ENCODE results near the gene RNF213. TPM values are rescaled to one million over a fixed set of nuclear protein-coding genes. Genes with fewer than 3 reads are reported as not detected.

RNF213 gene
- total RNA-seq, 4 donors from 2014 or later = 57.8 to 197 (median 94.1) TPM

- 89% methylated on average over 12 of the region's 15 CpGs for WGBS
- no peaks in the 10 kb centered on the region for H3K27me3 ChIP-seq
- H3K27ac ChIP-seq = no peak overlapping the region
- H3K4me3 ChIP-seq = no peak overlapping the region
- no peaks in the 10 kb centered on the region for H3K4me1 ChIP-seq
- TF ChIP-seq CTCF (IDR thresholded peaks at IDR 0.05) (no peak), POLR2AphosphoS5 (IDR thresholded peaks at IDR 0.05) (no peak), POLR2A (IDR thresholded peaks at IDR 0.05) (no peak), EP300 (IDR thresholded peaks at IDR 0.05) (no peak)
- no peaks in the 10 kb centered on the region for H3K9me3 ChIP-seq
- DNase-seq (ENCODE audit: low spot score in 2 of 2) = no peak
- H3K36me3 ChIP-seq = peaks cover 95% of the 10 kb centered on the region
Measured at GRCh38 chr17:80345321-80345720, 84.7 kb downstream of the RNF213 start.

GRCh38 chr17:80345841-80346497 is 85.3 kb downstream of the RNF213 start:
- TF ChIP-seq EP300 (IDR thresholded peaks at IDR 0.05) = no peak
- no peak for TF ChIP-seq CTCF (IDR thresholded peaks at IDR 0.05)
- TF ChIP-seq POLR2A (IDR thresholded peaks at IDR 0.05) = no peak
- TF ChIP-seq POLR2AphosphoS5 (IDR thresholded peaks at IDR 0.05) = no peak
- Histone ChIP-seq H3K27me3 (no peaks in the 10 kb centered on the region), H3K4me3 (no peak overlapping the region), H3K27ac (no peak overlapping the region), H3K36me3 (peaks cover 96% of the 10 kb centered on the region), H3K9me3 (no peaks in the 10 kb centered on the region), H3K4me1 (no peaks in the 10 kb centered on the region)
- DNase-seq (ENCODE audit: low spot score in 2 of 2) = peak in 1 of 2 donors; percentile 38
- 95% methylated on average over 27 of the region's 27 CpGs for WGBS

GRCh38 chr17:80346498-80347275 is 86.0 kb downstream of the RNF213 start:
- no peaks in the 10 kb centered on the region for H3K27me3 ChIP-seq
- H3K27ac ChIP-seq = no peak overlapping the region
- DNase-seq (ENCODE audit: low spot score in 2 of 2) = peak; percentile 47 to 52
- 94% methylated on average over 33 of the region's 38 CpGs for WGBS
- TF ChIP-seq CTCF (IDR thresholded peaks at IDR 0.05) (no peak), POLR2AphosphoS5 (IDR thresholded peaks at IDR 0.05) (no peak), EP300 (IDR thresholded peaks at IDR 0.05) (no peak), POLR2A (IDR thresholded peaks at IDR 0.05) (no peak)
- no peaks in the 10 kb centered on the region for H3K9me3 ChIP-seq
- no peak overlapping the region for H3K4me3 ChIP-seq
- H3K36me3 ChIP-seq = peaks cover 96% of the 10 kb centered on the region
- H3K4me1 ChIP-seq = no peaks in the 10 kb centered on the region

- WGBS = 95% methylated on average over 19 of the region's 19 CpGs
- TF ChIP-seq POLR2A (IDR thresholded peaks at IDR 0.05) (no peak), CTCF (IDR thresholded peaks at IDR 0.05) (no peak), EP300 (IDR thresholded peaks at IDR 0.05) (no peak), POLR2AphosphoS5 (IDR thresholded peaks at IDR 0.05) (no peak)
- Histone ChIP-seq H3K4me1 (no peaks in the 10 kb centered on the region), H3K36me3 (peaks cover 99% of the 10 kb centered on the region), H3K4me3 (no peak overlapping the region), H3K9me3 (no peaks in the 10 kb centered on the region), H3K27ac (no peak overlapping the region), H3K27me3 (no peaks in the 10 kb centered on the region)
- DNase-seq (ENCODE audit: low spot score in 2 of 2) = peak; percentile 44 to 62
Measured at GRCh38 chr17:80347536-80347935, 86.9 kb downstream of the RNF213 start.

- Histone ChIP-seq H3K27me3 (no peaks in the 10 kb centered on the region), H3K27ac (no peak overlapping the region), H3K36me3 (peaks cover 100% of the 10 kb centered on the region), H3K4me3 (no peak overlapping the region), H3K4me1 (no peaks in the 10 kb centered on the region), H3K9me3 (no peaks in the 10 kb centered on the region)
- TF ChIP-seq POLR2AphosphoS5 (IDR thresholded peaks at IDR 0.05) = no peak
- 96% methylated on average over 15 of the region's 24 CpGs for WGBS
- peak; percentile 55 to 57 for DNase-seq (ENCODE audit: low spot score in 2 of 2)
Measured at GRCh38 chr17:80347948-80348351, 87.3 kb downstream of the RNF213 start.
